ENCODE measurements around the gene MGLL.

DNA sequence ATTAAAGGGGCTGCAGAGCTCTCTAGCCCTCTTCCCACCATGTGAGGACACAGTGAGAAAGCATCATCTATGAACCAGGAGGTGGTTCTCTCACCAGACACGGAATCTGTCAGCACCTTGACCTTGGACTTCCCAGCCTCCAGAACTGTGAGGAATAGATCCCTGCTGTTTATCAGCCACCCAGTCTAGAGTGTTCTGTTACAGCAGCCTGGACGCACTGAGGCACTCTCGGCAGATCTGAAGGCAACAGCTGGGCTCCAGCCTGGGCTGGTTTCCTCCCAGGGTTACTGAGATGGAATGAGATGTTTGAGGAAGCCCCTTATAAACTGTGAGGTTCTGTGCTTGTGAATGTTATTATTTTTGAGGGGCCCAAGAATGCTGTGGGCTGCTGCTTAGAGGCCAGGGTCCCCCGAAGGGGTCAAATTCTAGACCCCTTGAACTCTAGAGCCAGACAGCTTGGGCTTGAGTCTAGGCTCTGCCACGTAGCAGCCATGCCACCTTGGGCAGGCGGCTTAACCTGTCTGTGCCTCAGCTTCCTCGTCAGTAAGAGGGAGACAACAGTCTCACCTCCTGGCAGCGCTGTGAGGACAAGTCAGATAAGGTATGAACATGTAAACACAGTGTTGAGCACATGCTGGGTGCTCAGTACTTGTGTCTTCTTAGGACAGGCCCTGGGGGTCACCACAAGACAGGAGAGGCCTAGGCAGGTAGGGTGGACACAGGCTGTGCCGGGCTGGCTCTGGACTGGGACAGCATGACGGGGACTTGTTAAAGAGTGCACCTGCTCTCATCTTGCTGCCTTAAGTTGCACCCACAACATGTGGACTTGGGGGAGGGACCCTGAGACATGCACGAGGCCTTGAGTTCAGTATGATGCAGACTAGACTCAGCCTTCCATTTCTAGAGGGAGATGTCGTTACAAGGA lies 49.2 kb downstream of the MGLL start:
- TF ChIP-seq, protein P1, sequence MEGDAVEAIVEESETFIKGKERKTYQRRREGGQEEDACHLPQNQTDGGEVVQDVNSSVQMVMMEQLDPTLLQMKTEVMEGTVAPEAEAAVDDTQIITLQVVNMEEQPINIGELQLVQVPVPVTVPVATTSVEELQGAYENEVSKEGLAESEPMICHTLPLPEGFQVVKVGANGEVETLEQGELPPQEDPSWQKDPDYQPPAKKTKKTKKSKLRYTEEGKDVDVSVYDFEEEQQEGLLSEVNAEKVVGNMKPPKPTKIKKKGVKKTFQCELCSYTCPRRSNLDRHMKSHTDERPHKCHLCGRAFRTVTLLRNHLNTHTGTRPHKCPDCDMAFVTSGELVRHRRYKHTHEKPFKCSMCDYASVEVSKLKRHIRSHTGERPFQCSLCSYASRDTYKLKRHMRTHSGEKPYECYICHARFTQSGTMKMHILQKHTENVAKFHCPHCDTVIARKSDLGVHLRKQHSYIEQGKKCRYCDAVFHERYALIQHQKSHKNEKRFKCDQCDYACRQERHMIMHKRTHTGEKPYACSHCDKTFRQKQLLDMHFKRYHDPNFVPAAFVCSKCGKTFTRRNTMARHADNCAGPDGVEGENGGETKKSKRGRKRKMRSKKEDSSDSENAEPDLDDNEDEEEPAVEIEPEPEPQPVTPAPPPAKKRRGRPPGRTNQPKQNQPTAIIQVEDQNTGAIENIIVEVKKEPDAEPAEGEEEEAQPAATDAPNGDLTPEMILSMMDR (conservative IDR thresholded peaks at IDR 0.05; ENCODE audit: low read length) = no peak
- TF ChIP-seq EZH2phosphoT487 (IDR thresholded peaks at IDR 0.05; ENCODE audit: borderline replicate concordance, low read depth, low read length) = no peak

All from OCI-LY7 (cell line).